ENCODE measurements around the gene JADE3. TPM values are rescaled to one million over a fixed set of nuclear protein-coding genes. Genes with fewer than 3 reads are reported as not detected.

JADE3 gene
- total RNA-seq, 1 donor from 2014 or later: 45.3 TPM

- no peak for ATAC-seq (ENCODE audit: low read depth)
- Mint-ChIP-seq H3K27me3 (no peaks in the 10 kb centered on the region), H3K4me1 (peaks cover 79% of the 10 kb centered on the region), H3K27ac (peak overlapping the region; percentile 41), H3K36me3 (ENCODE audit: low read depth) (no peaks in the 10 kb centered on the region), H3K9me3 (no peaks in the 10 kb centered on the region), H3K4me3 (no peak overlapping the region)
- TF ChIP-seq CTCF (IDR thresholded peaks at IDR 0.05): no peak
- POLR2A ChIA-PET: no interaction called here
- intact Hi-C loops (cut with micrococcal nuclease): no loop called here
- CTCF ChIA-PET: interaction anchor here (1.0 kb wide), 1 partner anchor 53 kb away, joined by 3 read pairs; no protein-coding TSS in a partner anchor
- no peak for DNase-seq
Observed at GRCh38 chrX:46957297-46957696, 45.1 kb downstream of the JADE3 start.

GRCh38 chrX:46959101-46959500, 46.9 kb downstream of the JADE3 start:
- Mint-ChIP-seq H3K9me3 (no peaks in the 10 kb centered on the region), H3K27me3 (no peaks in the 10 kb centered on the region), H3K4me1 (peaks cover 79% of the 10 kb centered on the region), H3K27ac (peak overlapping the region; percentile 90), H3K4me3 (no peak overlapping the region), H3K36me3 (ENCODE audit: low read depth) (peaks cover under 1% of the 10 kb centered on the region)
- intact Hi-C loops (cut with micrococcal nuclease): no loop called here
- ChIA-PET POLR2A (interaction anchor here (0.5 to 3.1 kb wide), 2 partner anchors 18 to 46 kb away, joined by 4 to 21 read pairs; partner anchors contain the start of gene JADE3), CTCF (no interaction called here)
- DNase-seq: no peak
- TF ChIP-seq CTCF (IDR thresholded peaks at IDR 0.05): no peak
- ATAC-seq (ENCODE audit: low read depth): no peak

GRCh38 chrX:46959985-46960700, 47.9 kb downstream of the JADE3 start:
- intact Hi-C loops (cut with micrococcal nuclease): loop anchor here (2.0 to 10.0 kb wide), 3 partner anchors 19 to 1205 kb away; no protein-coding TSS in a partner anchor

DNA sequence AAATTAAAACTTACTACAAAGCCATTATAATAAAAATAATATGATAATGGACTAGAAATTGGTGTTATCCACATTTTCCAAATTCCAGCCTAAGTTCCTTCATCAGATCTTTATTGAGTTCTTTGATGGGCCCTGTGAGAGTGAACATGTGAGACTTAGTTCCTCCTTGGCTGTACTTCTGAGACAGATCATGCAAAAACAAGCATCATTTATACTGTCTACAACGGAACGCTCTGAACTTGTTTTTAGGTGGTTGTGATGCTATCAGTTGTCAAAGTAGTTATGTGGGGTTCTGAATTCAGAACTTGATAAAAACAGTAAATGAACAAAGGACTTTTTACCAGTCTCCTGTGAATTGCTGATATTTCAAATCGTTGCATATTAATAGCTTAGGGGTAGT, 48.9 kb downstream of the JADE3 start:
- POLR2A ChIA-PET: interaction anchor here (0.7 to 3.1 kb wide), 5 partner anchors 8 to 48 kb away, joined by 3 to 21 read pairs (median 3); partner anchors contain the start of gene JADE3
- Mint-ChIP-seq H3K27ac (peak overlapping the region; percentile 90), H3K4me1 (peaks cover 83% of the 10 kb centered on the region), H3K36me3 (ENCODE audit: low read depth) (peaks cover 3% of the 10 kb centered on the region), H3K27me3 (no peaks in the 10 kb centered on the region), H3K9me3 (no peaks in the 10 kb centered on the region), H3K4me3 (peak overlapping the region; percentile 66)
- CTCF ChIA-PET: interaction anchor here (1.2 to 2.2 kb wide), 2 partner anchors 17 to 48 kb away, joined by 3 to 6 read pairs; no protein-coding TSS in a partner anchor
- intact Hi-C loops (cut with micrococcal nuclease): loop anchor here (1.0 to 10.0 kb wide), 4 partner anchors 8 to 1206 kb away; no protein-coding TSS in a partner anchor
- ATAC-seq (ENCODE audit: low read depth) (peak; percentile 59), DNase-seq (no peak)
- no peak for TF ChIP-seq CTCF (IDR thresholded peaks at IDR 0.05)

More at GRCh38 chrX:46959985-46960700, 47.9 kb downstream of the JADE3 start:
- DNase-seq: no peak
- no peaks in the 10 kb centered on the region for H3K27me3 Mint-ChIP-seq
- no peak overlapping the region for H3K4me3 Mint-ChIP-seq
- ATAC-seq (ENCODE audit: low read depth): peak; percentile 27
- POLR2A ChIA-PET: interaction anchor here (3.1 kb wide), 1 partner anchor 47 kb away, joined by 21 read pairs; the partner anchor contains the start of gene JADE3
- peaks cover 3% of the 10 kb centered on the region for H3K36me3 Mint-ChIP-seq (ENCODE audit: low read depth)
- CTCF ChIA-PET: no interaction called here
- TF ChIP-seq CTCF (IDR thresholded peaks at IDR 0.05): no peak
- H3K9me3 Mint-ChIP-seq: no peaks in the 10 kb centered on the region
- H3K4me1 Mint-ChIP-seq: peaks cover 79% of the 10 kb centered on the region
- H3K27ac Mint-ChIP-seq: peak overlapping the region; percentile 90
